Suprapubic skin (tissue), 3 donors: ENCODE data around the gene LDLRAD4.

Experiments
- CTCF ChIP-seq, 2 donors: fragments of 200-600 bp in 1 of 2; fragments of 450-650 bp in 1 of 2; sonication (generic) in 1 of 2; IDR thresholded peaks; one replicate each; pipeline ENCODE4 v1.5.1; 2016 to 2019; ENCODE audit warnings: antibody characterized with exemption in 2 of 2, mild to moderate bottlenecking in 1 of 2, moderate library complexity in 1 of 2
- EP300 ChIP-seq: sonication (generic); formaldehyde crosslinking; IDR thresholded peaks from one replicate; pipeline ENCODE4 v1.6.1; 2017; ENCODE audit warnings: antibody characterized with exemption
- POLR2A ChIP-seq, 2 donors: fragments of 450-650 bp; IDR thresholded peaks; one replicate each; pipeline ENCODE4 v1.6.1; 2017; ENCODE audit warnings: antibody characterized with exemption in 2 of 2, mild to moderate bottlenecking in 2 of 2, moderate library complexity in 2 of 2

- TF ChIP-seq POLR2A (IDR thresholded peaks at IDR 0.05), result no peak
- no peak for TF ChIP-seq EP300
- no peak for TF ChIP-seq CTCF (IDR thresholded peaks at IDR 0.05)
These were observed 222.0 kb downstream of the LDLRAD4 start for GRCh38 chr18:13440277-13441248.
